H1 (cell line): ENCODE measurements around the gene DDX53. TPM values are rescaled to one million over a fixed set of nuclear protein-coding genes. Genes with fewer than 3 reads are reported as not detected.

ENCODE experiments used
- CTCF ChIA-PET: fragments of 300-600 bp; sonication (Branson Sonifier 250); formaldehyde crosslinking; loops from one replicate; lab custom pipeline; 2021; ENCODE audit not compliant: partially characterized antibody; lab: Charles Lee
- POLR2A ChIA-PET: fragments of 300-600 bp; sonication (Branson Sonifier 250); formaldehyde crosslinking; loops from one replicate; lab custom pipeline; 2021; ENCODE audit warnings: inconsistent platforms; ENCODE audit not compliant: partially characterized antibody; lab: Charles Lee
- DNase-seq, 2 experiments: peaks; one replicate each; pipeline versions ENCODE4 v3.0.0 to v3.0.0-alpha.2; 2010 to 2022; ENCODE audit warnings: low spot score in 2 of 2, low read depth in 1 of 2, mixed read lengths in 1 of 2
- FAIRE-seq: peaks from 2 replicates; lab custom pipeline; 2011; peaks lifted over from hg19 to GRCh38; lab: Jason Lieb, UNC
- H2AFZ ChIP-seq: 2 replicates; pipeline ENCODE4 v1.8.1; 2012; ENCODE audit warnings: low read length, inconsistent platforms
- H2AK5ac ChIP-seq: 2 replicates; pipeline ENCODE4 v1.6.1; 2013; ENCODE audit warnings: low read depth, low read length
- H2BK120ac ChIP-seq: replicated peaks from 2 replicates; pipeline ENCODE3; 2013; ENCODE audit warnings: low read depth, low read length, inconsistent platforms
- H2BK12ac ChIP-seq: 2 replicates; pipeline ENCODE4 v1.6.1; 2013; ENCODE audit warnings: low read depth, low read length
- H2BK15ac ChIP-seq: 2 replicates; pipeline ENCODE4 v1.6.1; 2013; ENCODE audit warnings: low read length
- H2BK20ac ChIP-seq: 2 replicates; pipeline ENCODE4 v1.6.1; 2013; ENCODE audit warnings: low read length
- H2BK5ac ChIP-seq: 2 replicates; pipeline ENCODE4 v1.6.1; 2013; ENCODE audit warnings: low read depth, low read length
- H3K14ac ChIP-seq: 2 replicates; pipeline ENCODE4 v1.6.1; 2013; ENCODE audit warnings: inconsistent platforms; ENCODE audit not compliant: insufficient read length
- H3K18ac ChIP-seq: 2 replicates; pipeline ENCODE4 v1.6.1; 2013; ENCODE audit warnings: low read length; ENCODE audit errors: extremely low read depth
- H3K23ac ChIP-seq: 2 replicates; pipeline ENCODE4 v1.6.1; 2013; ENCODE audit warnings: inconsistent platforms; ENCODE audit not compliant: insufficient read length
- H3K23me2 ChIP-seq: 2 replicates; pipeline ENCODE4 v1.6.1; 2013; ENCODE audit warnings: low read depth, low read length
- H3K27ac ChIP-seq: 2 replicates; pipeline ENCODE4 v1.6.1; 2011; ENCODE audit warnings: low read depth, low read length, inconsistent platforms
- H3K27me3 ChIP-seq, 4 experiments: replicated peaks in 1 of 4; 1 replicate in 1 of 4; 2 replicates in 3 of 4; pipeline versions ENCODE4 v1.6.1 to v1.8.1; 2011 to 2013; ENCODE audit warnings: low read length in 3 of 4, mild to moderate bottlenecking in 3 of 4, inconsistent platforms in 2 of 4, mixed read lengths in 2 of 4, moderate library complexity in 1 of 4; ENCODE audit not compliant: control insufficient read depth in 3 of 4, insufficient read depth in 3 of 4; ENCODE audit errors: extremely low read depth in 1 of 4
- H3K36me3 ChIP-seq, 4 experiments: 2 replicates each; pipeline versions ENCODE4 v1.6.1 to v1.8.1; 2011 to 2013; ENCODE audit warnings: mild to moderate bottlenecking in 4 of 4, low read length in 3 of 4, moderate library complexity in 2 of 4, control low read depth in 1 of 4, inconsistent platforms in 1 of 4; ENCODE audit not compliant: insufficient read depth in 4 of 4, control insufficient read depth in 2 of 4
- H3K4ac ChIP-seq: replicated peaks from 2 replicates; pipeline ENCODE3; 2013; ENCODE audit warnings: low read length, low read depth, mixed read lengths, inconsistent platforms; ENCODE audit not compliant: insufficient read length
- H3K4me1 ChIP-seq, 4 experiments: replicated peaks in 1 of 4; 1 replicate in 1 of 4; 2 replicates in 3 of 4; pipeline versions ENCODE4 v1.6.1 to v1.8.1; 2011 to 2013; ENCODE audit warnings: low read length in 3 of 4, inconsistent platforms in 2 of 4, mixed read lengths in 1 of 4; ENCODE audit not compliant: insufficient read depth in 4 of 4, control insufficient read depth in 3 of 4
- H3K4me2 ChIP-seq, 2 experiments: 2 replicates each; pipeline versions ENCODE4 v1.6.1 to v1.8.1; 2011 to 2013; ENCODE audit warnings: low read depth in 2 of 2, low read length in 2 of 2, control low read depth in 1 of 2, inconsistent platforms in 1 of 2, mild to moderate bottlenecking in 1 of 2; ENCODE audit not compliant: insufficient read depth in 1 of 2
- H3K4me3 ChIP-seq, 4 experiments: fragments of 200-600, 300-600 bp in 1 of 4; sonication (generic), shearing (Covaris generic), sonication (Bioruptor Twin) in 1 of 4; 2 replicates each; pipeline versions ENCODE4 v1.5.1 to v1.8.1; 2011 to 2016; ENCODE audit warnings: low read length in 4 of 4, low read depth in 3 of 4, control low read depth in 2 of 4, inconsistent platforms in 2 of 4, mild to moderate bottlenecking in 2 of 4, mixed read lengths in 1 of 4, moderate library complexity in 1 of 4; ENCODE audit not compliant: insufficient read depth in 2 of 4; ENCODE audit errors: extremely low read depth in 1 of 4
- H3K56ac ChIP-seq: replicated peaks from 2 replicates; pipeline ENCODE3; 2013; ENCODE audit warnings: low read depth, mild to moderate bottlenecking, mixed read lengths, low read length, inconsistent platforms; ENCODE audit not compliant: insufficient read length
- H3K79me1 ChIP-seq: 2 replicates; pipeline ENCODE4 v1.6.1; 2013; ENCODE audit warnings: low read depth, low read length, control low read depth
- H3K79me2 ChIP-seq, 2 experiments: 2 replicates each; pipeline versions ENCODE4 v1.6.1 to v1.8.1; 2012 to 2013; ENCODE audit warnings: low read length in 2 of 2, mild to moderate bottlenecking in 2 of 2, inconsistent platforms in 1 of 2; ENCODE audit not compliant: insufficient read depth in 2 of 2, control insufficient read depth in 1 of 2
- H3K9ac ChIP-seq, 4 experiments: replicated peaks in 1 of 4; 1 replicate in 1 of 4; 2 replicates in 3 of 4; pipeline versions ENCODE4 v1.6.1 to v1.8.1; 2011 to 2013; ENCODE audit warnings: low read depth in 3 of 4, low read length in 3 of 4, control low read depth in 2 of 4, mild to moderate bottlenecking in 2 of 4, moderate library complexity in 2 of 4, inconsistent platforms in 1 of 4; ENCODE audit errors: extremely low read depth in 1 of 4
- H3K9me3 ChIP-seq, 2 experiments: 2 replicates each; pipeline versions ENCODE4 v1.6.1 to v1.8.1; 2012 to 2013; ENCODE audit warnings: mild to moderate bottlenecking in 2 of 2, moderate library complexity in 2 of 2, control low read depth in 1 of 2, inconsistent platforms in 1 of 2, low read depth in 1 of 2, low read length in 1 of 2, mixed read lengths in 1 of 2; ENCODE audit not compliant: insufficient read depth in 2 of 2
- H4K20me1 ChIP-seq, 2 experiments: replicated peaks in 1 of 2; 2 replicates each; pipeline versions ENCODE3 to v1.8.1; 2011 to 2013; ENCODE audit warnings: inconsistent platforms in 2 of 2, low read length in 2 of 2, mild to moderate bottlenecking in 1 of 2; ENCODE audit not compliant: insufficient read depth in 2 of 2, control insufficient read depth in 1 of 2
- H4K5ac ChIP-seq: 2 replicates; pipeline ENCODE4 v1.6.1; 2013; ENCODE audit warnings: low read length, low read depth, mixed read lengths, inconsistent platforms; ENCODE audit not compliant: insufficient read length
- H4K8ac ChIP-seq: 2 replicates; pipeline ENCODE4 v1.8.0; 2013; ENCODE audit warnings: mild to moderate bottlenecking, moderate library complexity, low read length, inconsistent platforms; ENCODE audit not compliant: insufficient read depth; ENCODE audit errors: extremely low read depth
- H4K91ac ChIP-seq: replicated peaks from 2 replicates; pipeline ENCODE3; 2013; ENCODE audit warnings: low read length, mixed read lengths, inconsistent platforms; ENCODE audit not compliant: insufficient read length
- BCL11A ChIP-seq, 2 experiments: IDR thresholded peaks; one replicate each; pipeline ENCODE4 v1.6.1; 2011; ENCODE audit warnings: low read depth in 2 of 2, low read length in 2 of 2, mild to moderate bottlenecking in 2 of 2
- POLR2A ChIP-seq, 2 experiments: IDR thresholded peaks; 1 replicate in 1 of 2; 2 replicates in 1 of 2; pipeline ENCODE4 v1.6.1; 2011; ENCODE audit warnings: low read depth in 2 of 2, low read length in 2 of 2, mild to moderate bottlenecking in 2 of 2; ENCODE audit errors: control extremely low read depth in 1 of 2
- WGBS, 2 experiments: shearing (Covaris generic) in 1 of 2; methylation state at CpG; one replicate each; pipeline versions ENCODE4 v1.1.6 to v1.1.7; 2013 to 2015; ENCODE audit warnings: low lambda C conversion rate in 2 of 2, mixed read lengths in 2 of 2, inconsistent platforms in 1 of 2, low coverage in 1 of 2, missing lambda C conversion rate in 1 of 2; ENCODE audit not compliant: insufficient replicate concordance in 2 of 2, insufficient coverage in 1 of 2, insufficient read length in 1 of 2; ENCODE audit errors: extremely low coverage in 1 of 2, missing lambda C conversion rate in 1 of 2; 5-methylcytosine and 5-hydroxymethylcytosine counted together
- polyA plus RNA-seq, 7 experiments: library from polyadenylated mRNA; depleted of rRNA in 3 of 7; stranded (reverse) in 5 of 7; unstranded in 2 of 7; fragments of >200 nt in 5 of 7; fragments of 200-250 nt in 2 of 7; gene quantifications; 1 replicate in 5 of 7; 2 replicates in 1 of 7; 4 replicates in 1 of 7; pipeline versions ENCODE4 v1.2.1 to v1.2.3, GENCODE V29; 2011 to 2013; ENCODE audit warnings: missing spikeins in 2 of 7, mixed read lengths in 2 of 7
- total RNA-seq: library from RNA; stranded (reverse); fragmentation: NEBNext Ultra II Directional; extraction: Animal tissue kit (Norgen Biotek cat#: 25700); gene quantifications from 2 replicates; pipeline ENCODE4 v1.2.1, GENCODE V29; 2021

Gene DDX53
- total and polyA plus RNA-seq, 2 of the 8 experiments (the other 6 are each of a cell fraction or from before 2014, with no cell fraction given), result not detected

- no peaks in the 10 kb centered on the region for H3K36me3 ChIP-seq
- H4K20me1 ChIP-seq, result no peaks in the 10 kb centered on the region
- ChIA-PET CTCF (no interaction called here), POLR2A (no interaction called here)
- H3K18ac ChIP-seq, result no peak overlapping the region
- no peaks in the 10 kb centered on the region for H3K27me3 ChIP-seq
- H3K14ac ChIP-seq, result no peak overlapping the region
- no peak overlapping the region for H3K23ac ChIP-seq
- H2AK5ac ChIP-seq, result no peak overlapping the region
- no peak overlapping the region for H2BK120ac ChIP-seq
- no peak overlapping the region for H4K5ac ChIP-seq
- no peak overlapping the region for H2AFZ ChIP-seq
- no peak overlapping the region for H3K9ac ChIP-seq
- no peak overlapping the region for H4K8ac ChIP-seq
- FAIRE-seq (no peak), DNase-seq (peak in 1 of 2 experiments; percentile 1)
- H3K4me2 ChIP-seq, result no peak overlapping the region
- H3K79me1 ChIP-seq, result no peaks in the 10 kb centered on the region
- H2BK12ac ChIP-seq, result no peak overlapping the region
- H3K9me3 ChIP-seq, result no peaks in the 10 kb centered on the region
- no peaks in the 10 kb centered on the region for H3K4me1 ChIP-seq
- no peak overlapping the region for H3K4ac ChIP-seq
- H3K4me3 ChIP-seq, result no peak overlapping the region
- H3K79me2 ChIP-seq, result no peaks in the 10 kb centered on the region
- no peak overlapping the region for H2BK20ac ChIP-seq
- no peak overlapping the region for H3K56ac ChIP-seq
- TF ChIP-seq POLR2A (IDR thresholded peaks at IDR 0.05; ENCODE audit: control extremely low read depth in 1 of 2, low read depth in 2 of 2, low read length in 2 of 2) (no peak), BCL11A (IDR thresholded peaks at IDR 0.05; ENCODE audit: low read depth in 2 of 2, low read length in 2 of 2) (no peak)
- no peak overlapping the region for H3K27ac ChIP-seq
- no peak overlapping the region for H4K91ac ChIP-seq
- WGBS, 2 experiments, result 84% methylated on average over 3 of the region's 3 CpGs; no CpG with 5 or more reads in 1 of the 2 experiments
- H2BK5ac ChIP-seq, result no peak overlapping the region
- no peak overlapping the region for H2BK15ac ChIP-seq
- no peaks in the 10 kb centered on the region for H3K23me2 ChIP-seq
Observed at GRCh38 chrX:23052324-23052723, 52.6 kb downstream of the DDX53 start.
